GM21526 (cell line): ENCODE measurements around the gene GDPGP1.
"Not testable (repeated sequence)": the region's sequence is repeated elsewhere in the genome, so short reads cannot be mapped to it uniquely, and the experiment has no call there.

Experiments
- ATAC-seq: cut with Tn5 transposase; IDR thresholded peaks from one replicate; pipeline ENCODE4 v1.9.1; 2021; ENCODE audit warnings: moderate library complexity; ENCODE audit not compliant: unreplicated experiment, low FRiP score

The GDPGP1 gene

GRCh38 chr15:90259524-90259923 lies 25.5 kb downstream of the GDPGP1 start:
- peak; percentile 51 for ATAC-seq

GRCh38 chr15:90260731-90261130 lies 26.7 kb downstream of the GDPGP1 start:
- not testable (repeated sequence) for ATAC-seq

GRCh38 chr15:90261811-90262210 lies 27.8 kb downstream of the GDPGP1 start:
- ATAC-seq = no peak

- ATAC-seq = no peak
Measured at GRCh38 chr15:90262426-90262825, 28.4 kb downstream of the GDPGP1 start.

- no peak for ATAC-seq
Measured at GRCh38 chr15:90264671-90265070, 30.7 kb downstream of the GDPGP1 start.

- peak; percentile 93 for ATAC-seq
Measured at GRCh38 chr15:90265271-90266060, 31.5 kb downstream of the GDPGP1 start, which contains the start of gene NGRN. Gene NGRN (plus strand): TSS chr15:90265672. CDS start chr15:90265713, 41 bp downstream.

- no peak for ATAC-seq
Measured at GRCh38 chr15:90266061-90266431, 32.0 kb downstream of the GDPGP1 start.

- no peak for ATAC-seq
Measured at GRCh38 chr15:90266485-90266884, 32.5 kb downstream of the GDPGP1 start.

- ATAC-seq = no peak
Measured at GRCh38 chr15:90268415-90268814, 34.4 kb downstream of the GDPGP1 start.

- ATAC-seq = no peak
Measured at GRCh38 chr15:90270502-90271150, 36.6 kb downstream of the GDPGP1 start.

- ATAC-seq = no peak
Measured at GRCh38 chr15:90271459-90272166, 37.6 kb downstream of the GDPGP1 start.

GRCh38 chr15:90278467-90278866 lies 44.5 kb downstream of the GDPGP1 start:
- ATAC-seq = not testable (repeated sequence)

- ATAC-seq = not testable (repeated sequence)
Measured at GRCh38 chr15:90280743-90281142, 46.7 kb downstream of the GDPGP1 start.

GRCh38 chr15:90281637-90282036 lies 47.6 kb downstream of the GDPGP1 start:
- not testable (repeated sequence) for ATAC-seq

GRCh38 chr15:90286678-90287077 lies 52.7 kb downstream of the GDPGP1 start:
- ATAC-seq = no peak

GRCh38 chr15:90287101-90287500 lies 53.1 kb downstream of the GDPGP1 start:
- ATAC-seq = no peak

- no peak for ATAC-seq
Measured at GRCh38 chr15:90287946-90288345, 53.9 kb downstream of the GDPGP1 start.

GRCh38 chr15:90291679-90292356 lies 57.8 kb downstream of the GDPGP1 start:
- no peak for ATAC-seq

- ATAC-seq = not testable (repeated sequence)
Measured at GRCh38 chr15:90293040-90293810, 59.2 kb downstream of the GDPGP1 start.

GRCh38 chr15:90294159-90294558 lies 60.1 kb downstream of the GDPGP1 start:
- ATAC-seq = no peak
